ENCODE measurements around the gene JAG2.
A peak's percentile ranks its signal among the peaks of the same experiment; 100 is the strongest.

JAG2 gene

DNA sequence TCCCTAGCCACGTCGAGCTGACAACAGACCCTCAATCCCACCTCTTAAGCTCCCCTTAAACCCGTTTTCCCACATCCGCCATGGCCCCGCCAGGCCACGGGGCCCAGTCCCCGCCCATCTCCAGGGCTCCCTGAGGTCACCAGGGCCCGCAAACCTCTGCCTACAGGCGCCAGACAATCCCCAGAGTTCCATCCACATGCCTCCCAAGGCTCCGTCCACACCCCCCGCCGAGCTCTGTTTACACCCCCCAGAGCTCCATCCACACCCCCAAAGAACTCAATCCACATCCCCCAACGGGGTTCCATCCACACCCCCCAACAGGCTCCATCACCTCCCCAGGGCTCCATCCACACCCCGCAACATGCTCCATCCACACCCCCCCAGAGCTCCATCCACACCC is 9.2 kb downstream of the JAG2 start:
- ATAC-seq (ENCODE audit: low read depth) = no peak
- H3K4me1 Mint-ChIP-seq = peaks cover 2% of the 10 kb centered on the region
- H3K9me3 Mint-ChIP-seq = no peaks in the 10 kb centered on the region
- no peak for DNase-seq (ENCODE audit: low spot score in 2 of 2)
- H3K27me3 Mint-ChIP-seq = peaks cover 28% of the 10 kb centered on the region
- H3K4me3 Mint-ChIP-seq = no peak overlapping the region
- no peaks in the 10 kb centered on the region for H3K36me3 Mint-ChIP-seq
- H3K27ac Mint-ChIP-seq = no peak overlapping the region

DNA sequence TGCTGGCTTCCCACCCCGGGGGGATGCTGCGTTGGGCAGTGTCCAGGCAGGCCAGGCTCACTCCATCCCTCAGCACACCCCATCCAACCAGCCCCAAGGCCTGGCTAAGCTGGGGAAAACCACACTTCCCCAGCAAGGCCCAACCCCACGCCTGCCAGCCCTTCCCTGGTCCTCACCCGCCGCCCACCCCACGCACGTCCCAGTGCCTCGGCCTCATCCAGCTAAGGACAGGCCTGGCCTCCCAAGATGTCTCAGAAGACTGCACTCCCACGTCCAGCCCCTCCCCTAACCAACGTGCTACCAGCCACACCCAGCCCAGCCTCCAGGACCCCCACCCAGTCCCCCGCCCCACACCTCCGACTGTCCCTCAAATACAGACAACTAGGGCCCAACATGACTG is 9.8 kb downstream of the JAG2 start:
- H3K4me3 Mint-ChIP-seq = no peak overlapping the region
- H3K27ac Mint-ChIP-seq = no peak overlapping the region
- no peaks in the 10 kb centered on the region for H3K36me3 Mint-ChIP-seq
- DNase-seq (ENCODE audit: low spot score in 2 of 2) (no peak), ATAC-seq (ENCODE audit: low read depth) (no peak)
- no peaks in the 10 kb centered on the region for H3K9me3 Mint-ChIP-seq
- H3K4me1 Mint-ChIP-seq = peaks cover 2% of the 10 kb centered on the region
- peaks cover 28% of the 10 kb centered on the region for H3K27me3 Mint-ChIP-seq

DNA sequence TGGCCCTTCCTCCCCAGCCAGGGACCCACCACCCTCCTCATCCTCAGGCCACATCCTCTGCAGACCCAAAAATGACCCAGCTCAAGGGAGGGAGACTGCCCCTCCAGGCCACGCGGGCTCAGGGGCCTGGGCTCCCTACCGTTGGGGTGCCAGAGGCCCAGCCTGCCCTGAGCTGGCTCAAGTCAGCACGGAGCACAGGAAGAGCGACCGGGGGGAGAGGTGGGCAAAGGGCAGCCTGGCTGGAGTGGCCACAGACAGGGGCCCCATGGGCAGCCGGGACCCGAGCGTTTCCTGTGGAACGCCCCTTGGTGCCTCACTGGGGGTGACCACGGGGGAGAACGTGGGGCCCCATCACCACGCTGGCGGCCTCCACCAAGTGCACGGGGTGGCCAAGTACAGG is 10.7 kb downstream of the JAG2 start:
- H3K36me3 Mint-ChIP-seq = no peaks in the 10 kb centered on the region
- DNase-seq (ENCODE audit: low spot score in 2 of 2) = no peak
- H3K4me3 Mint-ChIP-seq = no peak overlapping the region
- H3K27me3 Mint-ChIP-seq = peaks cover 31% of the 10 kb centered on the region
- peaks cover 2% of the 10 kb centered on the region for H3K4me1 Mint-ChIP-seq
- no peaks in the 10 kb centered on the region for H3K9me3 Mint-ChIP-seq
- ATAC-seq (ENCODE audit: low read depth) = no peak
- no peak overlapping the region for H3K27ac Mint-ChIP-seq

DNA sequence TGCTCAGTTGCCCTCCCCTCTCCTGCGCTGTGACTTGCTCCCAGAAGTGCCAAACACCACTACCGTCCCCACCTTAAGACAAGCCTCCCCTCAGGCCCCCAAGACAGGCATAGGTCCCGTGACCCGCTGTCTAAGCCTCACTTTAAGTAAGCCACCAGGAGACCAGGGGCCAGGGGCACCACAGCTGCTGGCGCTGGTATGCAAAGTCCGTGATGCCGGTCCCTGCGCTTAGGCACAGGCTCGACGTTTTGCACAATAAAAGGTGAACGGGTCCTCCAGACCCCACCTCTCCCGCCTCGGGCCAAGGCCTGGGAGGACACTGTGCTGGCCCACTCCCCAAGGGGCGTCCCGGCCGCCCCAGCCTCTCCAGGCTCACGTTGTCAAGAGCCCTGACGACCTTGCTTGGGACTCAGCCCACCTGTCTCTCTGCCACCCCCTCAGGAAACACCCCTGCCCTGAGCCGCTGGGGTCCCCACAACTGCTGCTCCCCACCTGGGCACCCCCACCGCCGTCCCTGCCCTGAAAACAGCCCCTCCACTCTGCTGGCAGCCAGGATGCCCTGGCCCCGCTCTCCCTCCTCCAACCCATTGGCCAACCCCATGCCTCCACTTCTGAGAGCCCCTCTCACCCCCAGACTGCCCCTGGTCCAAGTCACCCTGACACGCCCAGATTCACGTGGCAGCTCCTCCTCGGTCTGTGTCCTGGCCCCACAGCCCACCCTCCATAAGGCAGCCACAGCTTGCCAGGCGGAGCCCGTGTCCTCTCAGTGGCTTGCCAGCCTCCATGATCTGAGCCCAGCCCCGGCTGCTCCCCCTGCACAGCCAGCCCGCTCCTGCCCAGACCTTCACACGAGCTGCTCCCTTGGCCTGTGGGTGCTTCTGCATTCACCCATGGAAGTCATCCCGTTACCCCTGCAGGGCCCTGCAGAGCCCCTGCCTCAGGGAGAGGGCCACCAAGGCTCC is 11.9 kb downstream of the JAG2 start:
- no peak for ATAC-seq (ENCODE audit: low read depth)
- no peaks in the 10 kb centered on the region for H3K36me3 Mint-ChIP-seq
- no peak for DNase-seq (ENCODE audit: low spot score in 2 of 2)
- no peak overlapping the region for H3K27ac Mint-ChIP-seq
- H3K9me3 Mint-ChIP-seq = no peaks in the 10 kb centered on the region
- peaks cover 28% of the 10 kb centered on the region for H3K27me3 Mint-ChIP-seq
- peaks cover 2% of the 10 kb centered on the region for H3K4me1 Mint-ChIP-seq
- H3K4me3 Mint-ChIP-seq = no peak overlapping the region

DNA sequence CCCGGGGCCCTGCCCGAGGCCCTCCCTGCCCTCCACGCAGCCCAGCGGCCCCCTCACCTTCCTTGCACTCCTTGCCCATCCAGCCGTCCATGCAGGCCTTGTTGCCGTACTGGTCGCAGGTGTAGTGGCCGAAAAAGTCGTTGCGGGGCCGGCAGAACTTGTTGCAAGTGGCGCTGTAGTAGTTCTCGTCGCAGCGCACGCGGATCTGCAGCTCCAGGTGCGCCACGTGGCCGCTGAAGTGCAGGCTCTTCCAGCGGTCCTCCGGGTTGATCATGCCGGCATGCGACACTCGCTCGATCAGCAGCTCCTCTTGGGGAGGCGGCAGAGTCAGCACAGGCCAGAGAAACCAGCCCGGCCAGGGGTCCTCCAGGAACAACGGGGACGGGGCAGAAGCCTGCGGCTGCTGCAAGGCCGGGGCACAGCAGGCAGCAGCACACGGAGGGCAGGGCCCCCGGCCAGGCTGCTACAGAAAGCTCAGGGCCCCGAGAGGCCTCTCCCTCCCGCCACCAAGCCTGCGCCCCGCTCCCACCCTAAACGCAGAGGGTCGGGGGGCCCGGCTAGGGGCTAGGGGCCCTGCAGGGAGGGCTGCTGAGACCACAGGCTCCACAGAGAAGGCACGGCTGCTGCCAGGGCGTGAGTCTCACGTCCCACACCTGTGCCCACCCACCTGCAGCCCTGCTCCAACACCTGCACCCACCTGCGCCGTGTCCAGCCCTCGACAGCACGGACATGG is 12.7 kb downstream of the JAG2 start:
- ATAC-seq (ENCODE audit: low read depth) = no peak
- DNase-seq (ENCODE audit: low spot score in 2 of 2) = no peak
- Mint-ChIP-seq H3K4me1 (peaks cover 2% of the 10 kb centered on the region), H3K9me3 (no peaks in the 10 kb centered on the region), H3K27ac (no peak overlapping the region), H3K4me3 (no peak overlapping the region), H3K27me3 (peaks cover 29% of the 10 kb centered on the region), H3K36me3 (no peaks in the 10 kb centered on the region)

DNA sequence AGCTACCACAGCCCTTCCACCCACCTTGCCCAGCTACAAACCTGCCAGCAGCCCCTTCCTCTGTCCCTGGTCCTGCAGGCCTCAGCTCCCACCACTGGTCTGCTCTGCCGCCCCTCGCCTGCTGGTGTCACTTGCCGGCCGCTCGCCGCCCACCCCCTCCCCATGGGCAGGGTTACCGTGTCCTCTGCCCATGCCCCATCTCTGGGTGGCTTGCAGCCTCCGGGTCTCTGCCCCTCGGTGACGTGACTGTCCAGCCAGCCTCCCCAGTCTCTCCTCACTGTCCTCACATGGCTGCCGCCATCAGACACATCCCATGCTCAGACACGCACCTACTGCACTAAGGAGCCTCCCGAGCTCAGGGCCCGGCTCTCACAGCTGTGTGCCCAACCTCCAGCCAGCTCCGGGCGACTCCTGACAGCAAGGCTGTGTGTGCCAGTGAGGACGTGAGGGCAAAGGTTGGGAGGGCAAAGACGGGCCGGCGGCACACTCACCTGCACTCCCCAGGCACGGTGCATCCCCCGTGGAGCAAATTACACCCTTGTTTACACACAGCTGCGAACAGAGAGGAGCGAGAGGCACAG is 13.4 kb downstream of the JAG2 start:
- peaks cover 26% of the 10 kb centered on the region for H3K27me3 Mint-ChIP-seq
- no peak overlapping the region for H3K4me3 Mint-ChIP-seq
- H3K9me3 Mint-ChIP-seq = no peaks in the 10 kb centered on the region
- no peaks in the 10 kb centered on the region for H3K4me1 Mint-ChIP-seq
- no peaks in the 10 kb centered on the region for H3K36me3 Mint-ChIP-seq
- H3K27ac Mint-ChIP-seq = no peak overlapping the region
- ATAC-seq (ENCODE audit: low read depth) (no peak), DNase-seq (ENCODE audit: low spot score in 2 of 2) (no peak)

DNA sequence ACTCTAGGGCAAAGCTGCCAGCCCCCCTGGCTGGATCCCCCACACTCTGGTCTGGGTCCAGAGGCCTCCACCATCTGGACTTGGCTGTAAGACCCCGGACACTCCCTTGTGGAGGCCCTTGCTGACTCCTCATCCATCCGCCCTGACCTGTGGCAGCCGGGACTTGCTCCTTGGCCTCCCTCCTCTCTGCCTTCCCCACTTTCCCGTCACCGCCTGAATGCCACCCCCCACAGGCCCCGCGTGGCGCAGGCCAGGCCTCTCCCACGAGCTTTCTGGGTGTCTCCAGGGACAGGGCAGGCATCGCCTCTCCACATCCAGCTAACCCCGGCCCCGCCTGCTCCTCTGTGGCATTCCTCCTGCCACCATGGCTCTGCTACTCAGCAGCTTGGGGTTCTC is 14.1 kb downstream of the JAG2 start:
- no peaks in the 10 kb centered on the region for H3K9me3 Mint-ChIP-seq
- ATAC-seq (ENCODE audit: low read depth) = no peak
- peaks cover 24% of the 10 kb centered on the region for H3K27me3 Mint-ChIP-seq
- no peaks in the 10 kb centered on the region for H3K4me1 Mint-ChIP-seq
- no peak overlapping the region for H3K27ac Mint-ChIP-seq
- no peaks in the 10 kb centered on the region for H3K36me3 Mint-ChIP-seq
- no peak for DNase-seq (ENCODE audit: low spot score in 2 of 2)
- no peak overlapping the region for H3K4me3 Mint-ChIP-seq

DNA sequence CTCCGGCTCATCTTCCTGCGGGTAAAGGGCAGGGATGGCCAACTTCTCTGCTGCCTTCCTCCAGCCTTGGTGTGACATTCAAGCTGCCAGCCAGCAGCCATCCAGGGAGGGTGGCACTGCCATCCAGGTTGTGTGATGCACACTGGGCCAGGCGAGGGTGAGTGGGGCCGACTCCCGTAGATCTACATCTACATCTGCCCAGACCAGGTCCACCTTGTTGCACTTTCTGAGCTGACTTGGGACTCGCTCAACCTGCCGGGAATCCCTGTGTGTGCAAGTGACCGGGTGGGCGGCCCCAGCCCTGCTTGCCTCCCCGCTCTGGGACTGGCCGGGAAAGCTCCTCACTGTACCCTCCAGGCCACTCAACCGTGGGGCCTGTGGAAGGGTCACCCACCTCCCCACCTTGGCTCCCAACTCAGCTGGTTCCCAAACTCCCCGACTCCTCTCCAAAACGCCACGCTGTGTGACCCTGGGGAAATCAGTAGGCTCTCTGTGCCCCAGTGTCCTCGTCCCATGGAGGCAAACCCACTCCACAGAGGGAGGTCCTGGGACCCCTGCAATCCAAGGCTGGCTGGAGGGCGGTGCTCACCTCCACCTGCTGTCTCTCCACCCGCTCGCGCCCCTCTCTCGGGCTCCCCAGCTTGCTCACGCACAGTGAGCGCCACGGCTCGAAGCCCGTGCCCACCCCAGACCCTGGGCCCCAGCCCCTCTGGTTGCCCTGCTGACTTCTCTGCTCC is 14.7 kb downstream of the JAG2 start:
- H3K4me3 Mint-ChIP-seq = no peak overlapping the region
- ATAC-seq (ENCODE audit: low read depth) = no peak
- H3K4me1 Mint-ChIP-seq = no peaks in the 10 kb centered on the region
- DNase-seq (ENCODE audit: low spot score in 2 of 2) = no peak
- H3K27ac Mint-ChIP-seq = no peak overlapping the region
- peaks cover 22% of the 10 kb centered on the region for H3K27me3 Mint-ChIP-seq
- H3K36me3 Mint-ChIP-seq = no peaks in the 10 kb centered on the region
- H3K9me3 Mint-ChIP-seq = no peaks in the 10 kb centered on the region

DNA sequence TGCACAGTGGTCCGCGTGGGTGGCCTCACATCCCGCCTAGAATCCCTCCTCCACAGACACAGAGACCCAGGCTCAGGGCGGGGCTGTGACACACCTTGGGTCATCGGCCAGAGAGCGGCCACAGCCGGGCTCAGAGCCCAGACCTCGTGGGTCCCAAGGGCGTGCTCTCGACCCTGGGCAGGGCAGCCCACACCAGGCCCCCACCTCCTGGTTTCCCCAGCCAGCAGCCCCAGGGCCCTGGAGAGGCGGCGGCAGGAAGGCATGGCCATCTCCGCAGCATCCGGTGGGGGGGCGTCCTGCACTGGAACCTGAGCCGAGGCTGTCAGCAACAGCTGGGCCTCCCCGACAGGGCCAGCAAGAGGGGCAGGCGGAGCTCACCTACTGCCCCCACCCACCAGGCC is 15.2 kb downstream of the JAG2 start:
- Mint-ChIP-seq H3K27me3 (peaks cover 22% of the 10 kb centered on the region), H3K4me1 (no peaks in the 10 kb centered on the region), H3K4me3 (no peak overlapping the region), H3K27ac (no peak overlapping the region), H3K36me3 (no peaks in the 10 kb centered on the region), H3K9me3 (no peaks in the 10 kb centered on the region)
- DNase-seq (ENCODE audit: low spot score in 2 of 2) (no peak), ATAC-seq (ENCODE audit: low read depth) (no peak)

DNA sequence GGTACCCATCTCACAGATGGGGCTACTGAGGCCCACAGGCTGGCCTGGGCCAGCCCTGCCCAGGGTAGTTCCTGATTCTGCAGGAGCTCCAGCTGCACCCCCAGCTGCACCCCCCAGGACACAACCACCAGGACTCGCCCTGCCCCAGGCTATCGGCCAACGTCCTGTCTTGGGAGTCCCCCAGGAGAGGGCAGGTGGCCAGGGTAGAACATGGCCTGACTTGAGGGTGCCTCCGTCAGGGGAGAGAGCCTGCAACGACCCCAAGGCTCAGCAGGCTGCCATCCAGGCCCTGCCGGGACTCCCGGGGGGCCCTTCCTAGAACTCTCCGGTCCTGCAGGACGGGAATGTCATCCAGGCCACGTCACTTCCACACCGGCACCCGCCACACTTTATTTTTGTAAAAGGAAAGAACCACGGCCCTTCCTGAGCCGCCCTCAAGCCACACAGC is 15.8 kb downstream of the JAG2 start:
- DNase-seq (ENCODE audit: low spot score in 2 of 2) (no peak), ATAC-seq (ENCODE audit: low read depth) (no peak)
- Mint-ChIP-seq H3K9me3 (no peaks in the 10 kb centered on the region), H3K27ac (no peak overlapping the region), H3K4me1 (no peaks in the 10 kb centered on the region), H3K27me3 (peaks cover 22% of the 10 kb centered on the region), H3K4me3 (no peak overlapping the region), H3K36me3 (no peaks in the 10 kb centered on the region)

DNA sequence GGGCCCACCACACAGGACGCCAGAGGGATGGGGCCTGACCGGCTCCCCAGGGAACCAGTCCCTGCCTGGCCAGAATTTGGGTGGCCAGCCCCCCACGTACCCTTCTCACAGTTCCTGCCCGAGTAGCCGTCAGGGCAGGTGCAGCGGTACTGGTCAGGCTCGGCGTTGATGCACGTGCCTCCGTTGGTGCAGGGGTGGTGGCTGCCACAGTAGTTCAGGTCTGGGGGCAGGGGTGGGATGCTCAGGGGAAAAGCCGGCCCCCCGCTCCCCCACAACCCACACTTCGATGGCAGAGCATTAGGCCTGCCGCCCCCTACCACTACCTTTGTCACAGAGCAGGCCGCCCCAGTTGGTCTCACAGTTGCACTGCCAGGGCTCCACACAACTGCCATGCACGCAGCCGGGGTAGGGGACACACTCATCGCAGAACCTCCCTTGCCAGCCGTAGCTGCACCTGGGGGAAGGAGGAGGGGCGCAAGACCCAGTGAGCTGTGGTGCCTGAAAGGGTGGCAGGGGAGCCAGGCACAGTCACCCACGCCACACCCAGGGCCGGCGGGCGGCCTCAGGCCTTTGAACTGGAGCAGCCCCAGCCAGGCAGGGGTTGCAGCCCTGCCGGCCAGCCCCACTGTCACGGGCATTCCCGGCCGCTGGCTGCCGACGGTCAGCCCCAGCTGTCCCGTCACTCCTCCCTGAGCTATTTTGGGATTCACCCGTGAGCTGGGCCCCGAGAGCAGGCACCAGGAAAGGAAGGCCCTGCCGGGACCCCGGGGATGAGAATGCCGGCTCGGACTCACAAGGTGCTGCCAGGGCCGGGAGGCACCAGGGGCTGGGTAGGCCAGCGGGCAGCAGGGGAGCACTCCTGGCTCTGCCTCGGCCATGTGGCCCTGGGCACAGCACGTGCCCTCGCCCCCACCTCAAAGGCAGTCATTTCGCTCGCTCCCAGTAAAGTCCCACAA is 16.5 kb downstream of the JAG2 start:
- Mint-ChIP-seq H3K27ac (no peak overlapping the region), H3K4me1 (no peaks in the 10 kb centered on the region), H3K27me3 (peaks cover 19% of the 10 kb centered on the region), H3K4me3 (no peak overlapping the region), H3K9me3 (no peaks in the 10 kb centered on the region), H3K36me3 (no peaks in the 10 kb centered on the region)
- peak; percentile 65 for ATAC-seq (ENCODE audit: low read depth)
- no peak for DNase-seq (ENCODE audit: low spot score in 2 of 2)

DNA sequence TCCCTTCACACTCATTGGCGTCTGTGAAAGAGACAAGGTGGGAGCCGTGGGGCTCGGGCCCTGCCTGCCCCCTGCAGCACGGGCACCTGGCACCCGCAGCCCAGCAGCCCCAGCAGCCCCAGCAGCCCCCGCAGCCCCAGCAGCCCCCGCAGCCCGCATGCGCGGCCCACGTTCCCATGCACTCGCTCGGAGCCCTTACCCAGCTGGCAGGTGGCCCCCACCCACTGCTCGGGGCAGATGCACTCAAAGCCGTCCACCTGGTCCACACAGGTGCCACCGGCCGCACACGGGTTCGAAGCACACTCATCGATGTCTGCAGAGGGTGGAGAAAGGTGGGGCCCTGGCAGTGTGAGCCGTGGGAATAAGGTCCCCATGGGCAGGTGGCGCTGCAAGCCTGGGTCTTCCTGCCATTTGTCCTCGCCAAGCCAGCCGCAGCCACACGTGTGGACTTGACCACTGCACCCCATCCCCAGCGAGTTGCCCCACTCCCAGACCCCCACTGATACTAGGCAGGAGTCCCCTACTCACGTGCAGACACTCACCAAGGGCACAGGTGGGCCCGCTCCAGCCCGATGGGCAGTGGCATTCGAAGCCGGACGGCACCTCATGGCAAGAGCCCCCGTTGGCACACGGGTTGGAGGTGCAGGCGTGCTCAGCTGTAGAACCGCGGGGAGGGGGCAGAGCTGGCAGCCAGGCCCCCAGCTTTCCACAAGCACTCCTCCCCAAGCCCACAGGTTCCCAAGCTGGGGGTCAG is 17.3 kb downstream of the JAG2 start:
- Mint-ChIP-seq H3K27me3 (peaks cover 14% of the 10 kb centered on the region), H3K4me3 (no peak overlapping the region), H3K4me1 (no peaks in the 10 kb centered on the region), H3K27ac (no peak overlapping the region), H3K36me3 (no peaks in the 10 kb centered on the region), H3K9me3 (no peaks in the 10 kb centered on the region)
- ATAC-seq (ENCODE audit: low read depth) (no peak), DNase-seq (ENCODE audit: low spot score in 2 of 2) (no peak)
